ENCODE data around the gene CUL4A. TPM values are rescaled to one million over a fixed set of nuclear protein-coding genes. Genes with fewer than 3 reads are reported as not detected.

Gene CUL4A
- total RNA-seq, 1 donor: 114 TPM

- DNase-seq (ENCODE audit: low read depth): no peak
- no peak for TF ChIP-seq CTCF (IDR thresholded peaks at IDR 0.05; ENCODE audit: insufficient read depth, low read length)
- H3K4me3 ChIP-seq (ENCODE audit: low read depth, low read length): peak overlapping the region; percentile 79
These were observed 2.0 kb upstream of the CUL4A start for GRCh38 chr13:113207460-113207859.

DNA sequence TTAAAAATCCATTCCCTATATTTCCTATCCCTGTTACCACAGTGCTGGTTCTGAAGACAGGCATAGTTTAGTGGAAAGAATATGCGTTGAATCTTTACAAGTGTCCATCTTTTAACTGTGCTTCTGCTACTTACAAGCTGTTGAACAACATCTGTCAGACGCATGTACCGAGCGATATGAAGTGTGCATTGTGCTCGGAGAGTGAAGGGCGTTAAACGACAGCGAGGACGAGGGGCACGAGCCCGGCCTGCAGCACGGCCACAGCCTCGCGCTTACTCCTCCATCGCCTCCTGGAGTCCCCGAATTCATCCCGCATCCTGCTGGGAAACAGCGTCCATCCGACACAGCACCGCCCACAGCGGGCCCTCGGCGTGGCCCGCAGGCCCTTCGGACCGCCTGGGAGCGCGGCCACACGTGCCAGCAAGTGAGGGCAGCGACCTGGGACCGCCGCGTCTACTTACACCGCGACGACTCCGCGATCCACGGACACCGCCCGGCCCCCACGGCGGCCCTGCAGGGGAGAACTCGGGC lies 1.5 kb upstream of the CUL4A start:
- H3K4me3 ChIP-seq (ENCODE audit: low read depth, low read length): peak overlapping the region; percentile 79
- peak; percentile 46 for DNase-seq (ENCODE audit: low read depth)
- TF ChIP-seq CTCF (IDR thresholded peaks at IDR 0.05; ENCODE audit: insufficient read depth, low read length): peak; percentile 3

GRCh38 chr13:113208421-113209335 lies 735 bp upstream of the CUL4A start, which contains the start of gene PCID2:
PCID2 (minus strand) TSS chr13:113208669; CDS start chr13:113208634, 35 bp downstream.
- H3K4me3 ChIP-seq (ENCODE audit: low read depth, low read length): peak within 1 kb of the TSS; percentile 79
- TF ChIP-seq CTCF (IDR thresholded peaks at IDR 0.05; ENCODE audit: insufficient read depth, low read length): no peak
- DNase-seq (ENCODE audit: low read depth): peak; percentile 83

- peak; percentile 62 for DNase-seq (ENCODE audit: low read depth)
- no peak for TF ChIP-seq CTCF (IDR thresholded peaks at IDR 0.05; ENCODE audit: insufficient read depth, low read length)
- peak overlapping the region; percentile 79 for H3K4me3 ChIP-seq (ENCODE audit: low read depth, low read length)
These were observed 477 bp downstream of the CUL4A start for GRCh38 chr13:113209759-113210421.

- H3K4me3 ChIP-seq (ENCODE audit: low read depth, low read length): peak overlapping the region; percentile 38
- no peak for DNase-seq (ENCODE audit: low read depth)
- no peak for TF ChIP-seq CTCF (IDR thresholded peaks at IDR 0.05; ENCODE audit: insufficient read depth, low read length)
These were observed 1.4 kb downstream of the CUL4A start for GRCh38 chr13:113210833-113211232.

DNA sequence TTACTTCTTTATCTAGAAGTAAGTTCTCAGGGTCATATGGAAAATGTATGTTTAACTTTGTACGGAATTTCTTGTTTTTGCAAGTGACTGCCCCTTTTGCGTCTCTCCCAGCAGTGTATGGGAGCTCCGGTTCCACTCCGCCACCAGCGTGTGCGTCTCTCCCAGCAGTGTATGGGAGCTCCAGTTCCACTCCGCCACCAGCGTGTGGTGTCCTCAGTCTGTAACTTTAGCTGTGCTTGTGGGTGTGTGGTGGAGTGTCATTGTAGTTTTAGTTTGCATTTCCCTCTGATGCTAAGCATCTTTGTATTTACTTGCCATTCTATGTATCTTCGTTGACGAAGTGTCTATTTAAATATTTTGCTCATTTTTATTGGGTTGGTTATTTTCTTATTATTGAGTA lies 2.4 kb downstream of the CUL4A start:
- DNase-seq (ENCODE audit: low read depth): no peak
- no peak overlapping the region for H3K4me3 ChIP-seq (ENCODE audit: low read depth, low read length)
- no peak for TF ChIP-seq CTCF (IDR thresholded peaks at IDR 0.05; ENCODE audit: insufficient read depth, low read length)
